H1 (cell line): ENCODE data around the gene ZBTB45. TPM values are rescaled to one million over a fixed set of nuclear protein-coding genes. Genes with fewer than 3 reads are reported as not detected.

Experiments used
- CTCF ChIA-PET: fragments of 300-600 bp; sonication (Branson Sonifier 250); formaldehyde crosslinking; loops from one replicate; lab custom pipeline; 2021; ENCODE audit not compliant: partially characterized antibody; lab: Charles Lee
- POLR2A ChIA-PET: fragments of 300-600 bp; sonication (Branson Sonifier 250); formaldehyde crosslinking; loops from one replicate; lab custom pipeline; 2021; ENCODE audit warnings: inconsistent platforms; ENCODE audit not compliant: partially characterized antibody; lab: Charles Lee
- DNase-seq, 2 experiments: peaks; one replicate each; pipeline versions ENCODE4 v3.0.0 to v3.0.0-alpha.2; 2010 to 2022; ENCODE audit warnings: low spot score in 2 of 2, low read depth in 1 of 2, mixed read lengths in 1 of 2
- FAIRE-seq: peaks from 2 replicates; lab custom pipeline; 2011; peaks lifted over from hg19 to GRCh38; lab: Jason Lieb, UNC
- H2AFZ ChIP-seq: 2 replicates; pipeline ENCODE4 v1.8.1; 2012; ENCODE audit warnings: low read length, inconsistent platforms
- H2AK5ac ChIP-seq: 2 replicates; pipeline ENCODE4 v1.6.1; 2013; ENCODE audit warnings: low read depth, low read length
- H2BK120ac ChIP-seq: replicated peaks from 2 replicates; pipeline ENCODE3; 2013; ENCODE audit warnings: low read depth, low read length, inconsistent platforms
- H2BK12ac ChIP-seq: 2 replicates; pipeline ENCODE4 v1.6.1; 2013; ENCODE audit warnings: low read depth, low read length
- H2BK15ac ChIP-seq: 2 replicates; pipeline ENCODE4 v1.6.1; 2013; ENCODE audit warnings: low read length
- H2BK20ac ChIP-seq: 2 replicates; pipeline ENCODE4 v1.6.1; 2013; ENCODE audit warnings: low read length
- H2BK5ac ChIP-seq: 2 replicates; pipeline ENCODE4 v1.6.1; 2013; ENCODE audit warnings: low read depth, low read length
- H3K14ac ChIP-seq: 2 replicates; pipeline ENCODE4 v1.6.1; 2013; ENCODE audit warnings: inconsistent platforms; ENCODE audit not compliant: insufficient read length
- H3K18ac ChIP-seq: 2 replicates; pipeline ENCODE4 v1.6.1; 2013; ENCODE audit warnings: low read length; ENCODE audit errors: extremely low read depth
- H3K23ac ChIP-seq: 2 replicates; pipeline ENCODE4 v1.6.1; 2013; ENCODE audit warnings: inconsistent platforms; ENCODE audit not compliant: insufficient read length
- H3K23me2 ChIP-seq: 2 replicates; pipeline ENCODE4 v1.6.1; 2013; ENCODE audit warnings: low read depth, low read length
- H3K27ac ChIP-seq: 2 replicates; pipeline ENCODE4 v1.6.1; 2011; ENCODE audit warnings: low read depth, low read length, inconsistent platforms
- H3K27me3 ChIP-seq, 4 experiments: replicated peaks in 1 of 4; 1 replicate in 1 of 4; 2 replicates in 3 of 4; pipeline versions ENCODE4 v1.6.1 to v1.8.1; 2011 to 2013; ENCODE audit warnings: low read length in 3 of 4, mild to moderate bottlenecking in 3 of 4, inconsistent platforms in 2 of 4, mixed read lengths in 2 of 4, moderate library complexity in 1 of 4; ENCODE audit not compliant: control insufficient read depth in 3 of 4, insufficient read depth in 3 of 4; ENCODE audit errors: extremely low read depth in 1 of 4
- H3K36me3 ChIP-seq, 4 experiments: 2 replicates each; pipeline versions ENCODE4 v1.6.1 to v1.8.1; 2011 to 2013; ENCODE audit warnings: mild to moderate bottlenecking in 4 of 4, low read length in 3 of 4, moderate library complexity in 2 of 4, control low read depth in 1 of 4, inconsistent platforms in 1 of 4; ENCODE audit not compliant: insufficient read depth in 4 of 4, control insufficient read depth in 2 of 4
- H3K4ac ChIP-seq: replicated peaks from 2 replicates; pipeline ENCODE3; 2013; ENCODE audit warnings: low read length, low read depth, mixed read lengths, inconsistent platforms; ENCODE audit not compliant: insufficient read length
- H3K4me1 ChIP-seq, 4 experiments: replicated peaks in 1 of 4; 1 replicate in 1 of 4; 2 replicates in 3 of 4; pipeline versions ENCODE4 v1.6.1 to v1.8.1; 2011 to 2013; ENCODE audit warnings: low read length in 3 of 4, inconsistent platforms in 2 of 4, mixed read lengths in 1 of 4; ENCODE audit not compliant: insufficient read depth in 4 of 4, control insufficient read depth in 3 of 4
- H3K4me2 ChIP-seq, 2 experiments: 2 replicates each; pipeline versions ENCODE4 v1.6.1 to v1.8.1; 2011 to 2013; ENCODE audit warnings: low read depth in 2 of 2, low read length in 2 of 2, control low read depth in 1 of 2, inconsistent platforms in 1 of 2, mild to moderate bottlenecking in 1 of 2; ENCODE audit not compliant: insufficient read depth in 1 of 2
- H3K4me3 ChIP-seq, 4 experiments: fragments of 200-600, 300-600 bp in 1 of 4; sonication (generic), shearing (Covaris generic), sonication (Bioruptor Twin) in 1 of 4; 2 replicates each; pipeline versions ENCODE4 v1.5.1 to v1.8.1; 2011 to 2016; ENCODE audit warnings: low read length in 4 of 4, low read depth in 3 of 4, control low read depth in 2 of 4, inconsistent platforms in 2 of 4, mild to moderate bottlenecking in 2 of 4, mixed read lengths in 1 of 4, moderate library complexity in 1 of 4; ENCODE audit not compliant: insufficient read depth in 2 of 4; ENCODE audit errors: extremely low read depth in 1 of 4
- H3K56ac ChIP-seq: replicated peaks from 2 replicates; pipeline ENCODE3; 2013; ENCODE audit warnings: low read depth, mild to moderate bottlenecking, mixed read lengths, low read length, inconsistent platforms; ENCODE audit not compliant: insufficient read length
- H3K79me1 ChIP-seq: 2 replicates; pipeline ENCODE4 v1.6.1; 2013; ENCODE audit warnings: low read depth, low read length, control low read depth
- H3K79me2 ChIP-seq, 2 experiments: 2 replicates each; pipeline versions ENCODE4 v1.6.1 to v1.8.1; 2012 to 2013; ENCODE audit warnings: low read length in 2 of 2, mild to moderate bottlenecking in 2 of 2, inconsistent platforms in 1 of 2; ENCODE audit not compliant: insufficient read depth in 2 of 2, control insufficient read depth in 1 of 2
- H3K9ac ChIP-seq, 4 experiments: replicated peaks in 1 of 4; 1 replicate in 1 of 4; 2 replicates in 3 of 4; pipeline versions ENCODE4 v1.6.1 to v1.8.1; 2011 to 2013; ENCODE audit warnings: low read depth in 3 of 4, low read length in 3 of 4, control low read depth in 2 of 4, mild to moderate bottlenecking in 2 of 4, moderate library complexity in 2 of 4, inconsistent platforms in 1 of 4; ENCODE audit errors: extremely low read depth in 1 of 4
- H3K9me3 ChIP-seq, 2 experiments: 2 replicates each; pipeline versions ENCODE4 v1.6.1 to v1.8.1; 2012 to 2013; ENCODE audit warnings: mild to moderate bottlenecking in 2 of 2, moderate library complexity in 2 of 2, control low read depth in 1 of 2, inconsistent platforms in 1 of 2, low read depth in 1 of 2, low read length in 1 of 2, mixed read lengths in 1 of 2; ENCODE audit not compliant: insufficient read depth in 2 of 2
- H4K20me1 ChIP-seq, 2 experiments: replicated peaks in 1 of 2; 2 replicates each; pipeline versions ENCODE3 to v1.8.1; 2011 to 2013; ENCODE audit warnings: inconsistent platforms in 2 of 2, low read length in 2 of 2, mild to moderate bottlenecking in 1 of 2; ENCODE audit not compliant: insufficient read depth in 2 of 2, control insufficient read depth in 1 of 2
- H4K5ac ChIP-seq: 2 replicates; pipeline ENCODE4 v1.6.1; 2013; ENCODE audit warnings: low read length, low read depth, mixed read lengths, inconsistent platforms; ENCODE audit not compliant: insufficient read length
- H4K8ac ChIP-seq: 2 replicates; pipeline ENCODE4 v1.8.0; 2013; ENCODE audit warnings: mild to moderate bottlenecking, moderate library complexity, low read length, inconsistent platforms; ENCODE audit not compliant: insufficient read depth; ENCODE audit errors: extremely low read depth
- H4K91ac ChIP-seq: replicated peaks from 2 replicates; pipeline ENCODE3; 2013; ENCODE audit warnings: low read length, mixed read lengths, inconsistent platforms; ENCODE audit not compliant: insufficient read length
- ATF3 ChIP-seq: IDR thresholded peaks from 2 replicates; pipeline ENCODE4 v1.6.1; 2011; ENCODE audit warnings: low read depth, mild to moderate bottlenecking, low read length; ENCODE audit not compliant: insufficient read depth
- WGBS, 2 experiments: shearing (Covaris generic) in 1 of 2; methylation state at CpG; one replicate each; pipeline versions ENCODE4 v1.1.6 to v1.1.7; 2013 to 2015; ENCODE audit warnings: low lambda C conversion rate in 2 of 2, mixed read lengths in 2 of 2, inconsistent platforms in 1 of 2, low coverage in 1 of 2, missing lambda C conversion rate in 1 of 2; ENCODE audit not compliant: insufficient replicate concordance in 2 of 2, insufficient coverage in 1 of 2, insufficient read length in 1 of 2; ENCODE audit errors: extremely low coverage in 1 of 2, missing lambda C conversion rate in 1 of 2; 5-methylcytosine and 5-hydroxymethylcytosine counted together
- polyA plus RNA-seq, 7 experiments: library from polyadenylated mRNA; depleted of rRNA in 3 of 7; stranded (reverse) in 5 of 7; unstranded in 2 of 7; fragments of >200 nt in 5 of 7; fragments of 200-250 nt in 2 of 7; gene quantifications; 1 replicate in 5 of 7; 2 replicates in 1 of 7; 4 replicates in 1 of 7; pipeline versions ENCODE4 v1.2.1 to v1.2.3, GENCODE V29; 2011 to 2013; ENCODE audit warnings: missing spikeins in 2 of 7, mixed read lengths in 2 of 7
- total RNA-seq: library from RNA; stranded (reverse); fragmentation: NEBNext Ultra II Directional; extraction: Animal tissue kit (Norgen Biotek cat#: 25700); gene quantifications from 2 replicates; pipeline ENCODE4 v1.2.1, GENCODE V29; 2021

The ZBTB45 gene
- total and polyA plus RNA-seq, 2 of the 8 experiments (the other 6 are each of a cell fraction or from before 2014, with no cell fraction given) = 16.9 to 17.2 TPM

- Histone ChIP-seq H3K4me1 (peaks cover 0 to 24% (median 14%) of the 10 kb centered on the region in 4 experiments; a peak in 6 of 7 replicates), H2BK5ac (peak within 1 kb of the TSS; percentile 95), H2BK12ac (no peak within 1 kb of the TSS), H3K56ac (peak within 1 kb of the TSS; percentile 93), H2AK5ac (no peak within 1 kb of the TSS), H3K36me3 (peaks cover 20 to 41% (median 32%) of the 10 kb centered on the region in 4 experiments), H3K23me2 (peaks cover 21% of the 10 kb centered on the region), H4K91ac (peak within 1 kb of the TSS; percentile 84), H3K9me3 (no peaks in the 10 kb centered on the region), H3K4ac (peak within 1 kb of the TSS; percentile 91), H4K20me1 (peaks cover 3 to 16% of the 10 kb centered on the region in 2 experiments), H3K4me2 (peak within 1 kb of the TSS; percentile 76 to 88), H2AFZ (peak within 1 kb of the TSS; percentile 28; the same call in 1 of the 2 replicates), H2BK120ac (peak within 1 kb of the TSS; percentile 61), H3K23ac (no peak within 1 kb of the TSS), H2BK15ac (peak within 1 kb of the TSS; percentile 46; the same call in 1 of the 2 replicates), H2BK20ac (no peak within 1 kb of the TSS), H3K14ac (no peak within 1 kb of the TSS), H3K79me1 (peaks cover 8% of the 10 kb centered on the region), H4K5ac (peak within 1 kb of the TSS; percentile 75), H3K18ac (peak within 1 kb of the TSS; percentile 92), H3K27ac (peak within 1 kb of the TSS; percentile 84), H3K27me3 (no peaks in the 10 kb centered on the region), H3K79me2 (peaks cover 7 to 20% of the 10 kb centered on the region in 2 experiments), H3K4me3 (peak within 1 kb of the TSS; percentile 62 to 79 (median 68)), H4K8ac (peak within 1 kb of the TSS; percentile 91), H3K9ac (peak within 1 kb of the TSS; percentile 68 to 91 (median 80))
- ChIA-PET CTCF (interaction anchor here (0.7 to 4.6 kb wide), 6 partner anchors 9 to 35 kb away, joined by 3 to 33 read pairs (median 7); partner anchors contain the start of genes TRIM28 and ZBTB45), POLR2A (interaction anchor here (0.5 to 13.8 kb wide), 19 partner anchors 10 to 599 kb away, joined by 3 to 650 read pairs (median 6); partner anchors contain the start of genes MZF1, RNF225, RPS5 and SLC27A5)
- 2% methylated on average over 67 of the region's 69 CpGs; no CpG with 5 or more reads in 1 of the 2 experiments for WGBS, 2 experiments
- DNase-seq (peak; percentile 88 to 99), FAIRE-seq (peak; percentile 13)
- 0 out of 2 replicates have a peak, but pooled peaks have one; percentile 3 for TF ChIP-seq ATF3
Observed at GRCh38 chr19:58554494-58555368, 35.1 kb upstream of the ZBTB45 start, which contains the start of gene CHMP2A. Gene CHMP2A (minus strand): TSS chr19:58555105. CDS start chr19:58554212, 893 bp downstream.
